Nephron (organoid): ENCODE results near the gene CCL23.
A peak's percentile ranks its signal among the peaks of the same experiment; 100 is the strongest.
"Not testable (repeated sequence)": the region's sequence is repeated elsewhere in the genome, so short reads cannot be mapped to it uniquely, and the experiment has no call there.

Experiments used
- H3K27ac Mint-ChIP-seq, 3 experiments: 2 replicates each; pipeline ENCODE4 v1.8.0; 2020; ENCODE audit warnings: mixed read lengths in 3 of 3, mild to moderate bottlenecking in 2 of 3, moderate library complexity in 1 of 3
- H3K27me3 Mint-ChIP-seq: 2 replicates; pipeline ENCODE4 v1.8.0; 2021; ENCODE audit warnings: low read depth, mild to moderate bottlenecking, moderate library complexity, mixed read lengths
- H3K36me3 Mint-ChIP-seq: 2 replicates; pipeline ENCODE4 v1.8.0; 2020; ENCODE audit warnings: low read depth, mixed read lengths
- H3K4me1 Mint-ChIP-seq: 2 replicates; pipeline ENCODE4 v1.8.0; 2020; ENCODE audit warnings: mixed read lengths
- H3K4me3 Mint-ChIP-seq, 3 experiments: 2 replicates each; pipeline ENCODE4 v1.8.0; 2020; ENCODE audit warnings: mild to moderate bottlenecking in 3 of 3, mixed read lengths in 3 of 3, moderate library complexity in 2 of 3
- H3K9me3 Mint-ChIP-seq: 2 replicates; pipeline ENCODE4 v1.8.0; 2020; ENCODE audit warnings: mixed read lengths
- TF ChIP-seq, protein P1 (sequence below), 3 experiments: fragments of 200-600 bp; sonication (generic); IDR thresholded peaks; one replicate each; pipeline ENCODE4 v1.5.0; 2021; ENCODE audit warnings: antibody characterized with exemption in 3 of 3; ENCODE audit not compliant: unreplicated experiment in 3 of 3

The CCL23 gene

DNA sequence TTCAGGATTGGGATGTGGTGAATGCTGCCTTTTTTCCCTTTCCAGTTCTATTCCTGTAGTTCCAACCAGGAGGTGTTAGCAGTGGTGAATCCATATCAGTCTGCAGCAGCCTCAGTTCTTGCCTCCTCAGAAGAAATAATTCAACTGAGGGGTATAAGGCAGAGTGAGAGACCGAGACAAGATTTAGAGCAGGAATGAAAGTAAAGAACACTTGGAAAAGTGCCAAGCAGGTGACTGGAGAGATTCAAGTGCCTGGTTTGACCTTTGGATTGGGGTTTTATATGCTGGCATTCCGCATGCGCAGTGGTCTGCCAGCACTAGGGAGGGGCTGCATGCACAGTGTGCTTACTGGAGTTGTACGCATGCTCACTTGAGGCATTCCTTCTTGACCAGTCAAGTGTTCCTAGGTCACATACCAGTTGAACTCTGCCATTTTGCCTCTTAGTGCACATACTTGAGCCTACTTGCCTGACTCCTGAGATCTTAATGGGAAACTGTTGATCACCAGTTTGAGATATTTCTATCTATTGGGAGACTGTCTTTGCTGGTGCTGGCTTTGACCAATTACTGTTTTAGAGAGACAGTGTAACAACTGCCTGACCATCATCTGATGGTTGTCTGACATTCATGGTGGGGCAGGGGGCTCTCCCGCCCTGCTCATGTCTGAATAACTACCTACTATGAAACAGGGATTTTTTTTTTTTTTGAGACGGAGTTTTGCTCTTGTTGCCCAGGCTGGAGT, 15.7 kb downstream of the CCL23 start:
- no peak overlapping the region for H3K4me3 Mint-ChIP-seq
- TF ChIP-seq, protein P1, sequence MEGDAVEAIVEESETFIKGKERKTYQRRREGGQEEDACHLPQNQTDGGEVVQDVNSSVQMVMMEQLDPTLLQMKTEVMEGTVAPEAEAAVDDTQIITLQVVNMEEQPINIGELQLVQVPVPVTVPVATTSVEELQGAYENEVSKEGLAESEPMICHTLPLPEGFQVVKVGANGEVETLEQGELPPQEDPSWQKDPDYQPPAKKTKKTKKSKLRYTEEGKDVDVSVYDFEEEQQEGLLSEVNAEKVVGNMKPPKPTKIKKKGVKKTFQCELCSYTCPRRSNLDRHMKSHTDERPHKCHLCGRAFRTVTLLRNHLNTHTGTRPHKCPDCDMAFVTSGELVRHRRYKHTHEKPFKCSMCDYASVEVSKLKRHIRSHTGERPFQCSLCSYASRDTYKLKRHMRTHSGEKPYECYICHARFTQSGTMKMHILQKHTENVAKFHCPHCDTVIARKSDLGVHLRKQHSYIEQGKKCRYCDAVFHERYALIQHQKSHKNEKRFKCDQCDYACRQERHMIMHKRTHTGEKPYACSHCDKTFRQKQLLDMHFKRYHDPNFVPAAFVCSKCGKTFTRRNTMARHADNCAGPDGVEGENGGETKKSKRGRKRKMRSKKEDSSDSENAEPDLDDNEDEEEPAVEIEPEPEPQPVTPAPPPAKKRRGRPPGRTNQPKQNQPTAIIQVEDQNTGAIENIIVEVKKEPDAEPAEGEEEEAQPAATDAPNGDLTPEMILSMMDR (IDR thresholded peaks at IDR 0.05; ENCODE audit: unreplicated experiment in 3 of 3) = no peak
- peaks cover 19% of the 10 kb centered on the region for H3K27me3 Mint-ChIP-seq
- H3K27ac Mint-ChIP-seq = peak overlapping the region; percentile 46 to 91 (median 59)
- H3K36me3 Mint-ChIP-seq = no peaks in the 10 kb centered on the region
- H3K9me3 Mint-ChIP-seq = no peaks in the 10 kb centered on the region
- peaks cover 11% of the 10 kb centered on the region for H3K4me1 Mint-ChIP-seq

- Mint-ChIP-seq H3K9me3 (no peaks in the 10 kb centered on the region), H3K36me3 (no peaks in the 10 kb centered on the region), H3K27ac (peak within 1 kb of the TSS; percentile 46 to 91 (median 59)), H3K4me3 (peak within 1 kb of the TSS in 1 of 3 experiments; percentile 58), H3K4me1 (peaks cover 11% of the 10 kb centered on the region), H3K27me3 (peaks cover 19% of the 10 kb centered on the region)
- TF ChIP-seq, protein P1 (IDR thresholded peaks at IDR 0.05; ENCODE audit: unreplicated experiment in 3 of 3) = no peak
These were observed 16.5 kb downstream of the CCL23 start, which contains the start of gene CCL15 for GRCh38 chr17:36001110-36001771. Gene CCL15 (minus strand): TSS chr17:36001553. CDS start chr17:36001492, 61 bp downstream.

DNA sequence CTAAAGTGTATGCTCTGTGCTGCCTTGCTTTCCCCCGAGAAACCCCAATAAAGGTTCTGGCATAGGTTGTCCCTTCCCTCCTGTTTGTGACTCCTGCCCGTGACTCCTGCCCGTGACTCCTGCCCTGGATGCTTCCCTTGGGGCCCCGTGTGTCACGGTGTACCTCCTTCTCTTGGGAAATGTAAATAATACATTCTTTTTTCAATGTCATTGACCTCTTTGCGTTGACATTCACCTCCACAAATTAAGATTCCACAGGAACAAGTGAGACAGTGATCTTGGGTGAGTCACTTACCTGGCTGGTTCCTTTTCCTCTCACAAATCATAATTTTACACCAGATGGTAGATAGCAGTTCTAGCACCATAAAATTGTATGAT, 17.1 kb downstream of the CCL23 start:
- TF ChIP-seq, protein P1 (IDR thresholded peaks at IDR 0.05; ENCODE audit: unreplicated experiment in 3 of 3) = no peak
- Mint-ChIP-seq H3K9me3 (no peaks in the 10 kb centered on the region), H3K27me3 (peaks cover 19% of the 10 kb centered on the region), H3K4me3 (no peak overlapping the region), H3K36me3 (no peaks in the 10 kb centered on the region), H3K4me1 (peaks cover 11% of the 10 kb centered on the region), H3K27ac (peak overlapping the region in 1 of 3 experiments; percentile 91)

- no peaks in the 10 kb centered on the region for H3K9me3 Mint-ChIP-seq
- H3K27ac Mint-ChIP-seq = no peak overlapping the region
- H3K4me1 Mint-ChIP-seq = peaks cover 6% of the 10 kb centered on the region
- peaks cover 13% of the 10 kb centered on the region for H3K27me3 Mint-ChIP-seq
- TF ChIP-seq, protein P1 (IDR thresholded peaks at IDR 0.05; ENCODE audit: unreplicated experiment in 3 of 3) = no peak
- no peak overlapping the region for H3K4me3 Mint-ChIP-seq
- no peaks in the 10 kb centered on the region for H3K36me3 Mint-ChIP-seq
These were observed 19.0 kb downstream of the CCL23 start for GRCh38 chr17:35998756-35999155.

DNA sequence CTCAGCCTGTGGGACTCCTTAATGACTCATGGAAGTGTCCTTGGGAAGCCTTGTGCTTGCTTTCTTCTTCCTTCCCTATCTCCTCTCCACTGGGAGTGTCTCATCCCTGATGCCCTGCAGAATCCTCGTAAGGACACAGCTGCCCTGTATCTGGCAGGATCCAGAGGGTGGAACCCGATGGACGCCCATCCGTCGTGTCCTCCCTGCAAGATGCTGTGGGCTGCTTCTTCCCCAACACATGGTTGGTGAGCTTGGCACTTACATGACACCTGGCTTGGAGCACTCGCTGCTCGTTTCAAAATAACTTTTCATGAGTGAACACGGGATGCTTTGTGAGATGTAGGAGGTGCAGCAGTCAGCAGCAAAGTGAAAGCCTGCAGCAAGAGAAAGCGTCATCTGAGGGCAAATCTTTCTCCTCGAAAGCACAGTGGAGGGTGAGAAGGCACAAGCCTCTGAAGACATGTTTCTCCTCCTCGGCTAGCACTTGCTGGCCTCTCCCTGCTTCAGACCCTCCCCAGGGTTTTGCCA, 19.7 kb downstream of the CCL23 start:
- H3K9me3 Mint-ChIP-seq = peaks cover 3% of the 10 kb centered on the region
- no peak overlapping the region for H3K4me3 Mint-ChIP-seq
- no peak overlapping the region for H3K27ac Mint-ChIP-seq
- H3K27me3 Mint-ChIP-seq = peaks cover 13% of the 10 kb centered on the region
- H3K36me3 Mint-ChIP-seq = no peaks in the 10 kb centered on the region
- TF ChIP-seq, protein P1 (IDR thresholded peaks at IDR 0.05; ENCODE audit: unreplicated experiment in 3 of 3) = no peak
- peaks cover 6% of the 10 kb centered on the region for H3K4me1 Mint-ChIP-seq

DNA sequence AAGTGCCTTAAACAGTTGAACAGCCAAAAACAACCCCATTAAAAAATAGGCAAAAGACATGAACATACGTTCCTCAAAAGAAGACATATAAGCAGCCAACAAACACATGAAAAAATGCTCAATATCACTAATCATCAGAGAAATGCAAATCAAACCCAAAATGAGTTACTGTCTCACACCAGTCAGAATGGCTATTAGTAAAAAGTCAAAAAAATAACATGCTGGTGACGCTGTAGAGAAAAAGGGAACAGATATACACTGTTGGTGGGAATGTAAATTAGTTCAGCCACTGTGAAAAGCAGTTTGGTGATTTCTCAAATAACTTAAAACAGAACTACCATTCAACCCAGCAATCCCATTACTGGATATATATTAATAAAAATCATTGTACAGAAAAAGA, 22.4 kb downstream of the CCL23 start:
- not testable (repeated sequence) for H3K4me1 Mint-ChIP-seq, H3K27ac Mint-ChIP-seq, H3K9me3 Mint-ChIP-seq, H3K27me3 Mint-ChIP-seq, H3K4me3 Mint-ChIP-seq, H3K36me3 Mint-ChIP-seq
